Breast epithelium (tissue), 3 donors: ENCODE results near the gene TMTC2.

Experiments
- CTCF ChIP-seq, 3 donors: fragments of 450-650 bp; IDR thresholded peaks; one replicate each; pipeline ENCODE4 v1.5.1; 2016 to 2017; ENCODE audit warnings: antibody characterized with exemption in 3 of 3, mild to moderate bottlenecking in 3 of 3, moderate library complexity in 3 of 3
- POLR2A ChIP-seq: fragments of 450-650 bp; IDR thresholded peaks from one replicate; pipeline ENCODE4 v1.6.1; 2016; ENCODE audit warnings: antibody characterized with exemption, mild to moderate bottlenecking, moderate library complexity

- TF ChIP-seq CTCF (IDR thresholded peaks at IDR 0.05) (no peak), POLR2A (no peak)
Observed at GRCh38 chr12:82896979-82897378, 210.3 kb downstream of the TMTC2 start.
